Calu3 (cell line): Measurements from ENCODE around the gene TEX261. TPM values are rescaled to one million over a fixed set of nuclear protein-coding genes. Genes with fewer than 3 reads are reported as not detected.

Experiments
- BruUV-seq: library from RNA; stranded (reverse); fragments of 400-500 nt; replicated peaks from 2 replicates; lab custom pipeline; 2021; lab: Mats Ljungman, UMichigan
- CTCF ChIA-PET: fragments of 300-600 bp; sonication (Branson Sonifier 250); formaldehyde crosslinking; loops from one replicate; lab custom pipeline; 2022; ENCODE audit warnings: antibody characterized with exemption; lab: Charles Lee
- DNase-seq: peaks from one replicate; pipeline ENCODE4 v3.0.0; 2022
- H3K27ac Mint-ChIP-seq: one replicate; pipeline ENCODE4 v1.8.0; 2022; ENCODE audit warnings: mixed read lengths; ENCODE audit not compliant: unreplicated experiment
- H3K27me3 Mint-ChIP-seq: one replicate; pipeline ENCODE4 v1.8.0; 2022; ENCODE audit warnings: mixed read lengths; ENCODE audit not compliant: unreplicated experiment
- H3K36me3 Mint-ChIP-seq: one replicate; pipeline ENCODE4 v1.8.0; 2022; ENCODE audit warnings: mild to moderate bottlenecking, moderate library complexity, mixed read lengths; ENCODE audit not compliant: insufficient read depth, unreplicated experiment
- H3K4me1 Mint-ChIP-seq: one replicate; pipeline ENCODE4 v1.8.0; 2022; ENCODE audit warnings: mild to moderate bottlenecking, low read depth, mixed read lengths; ENCODE audit not compliant: unreplicated experiment
- H3K4me3 Mint-ChIP-seq: one replicate; pipeline ENCODE4 v1.8.0; 2022; ENCODE audit warnings: mild to moderate bottlenecking, low read depth, moderate library complexity, mixed read lengths; ENCODE audit not compliant: unreplicated experiment
- H3K9me3 Mint-ChIP-seq: one replicate; pipeline ENCODE4 v1.8.0; 2022; ENCODE audit warnings: low read depth, mixed read lengths; ENCODE audit not compliant: unreplicated experiment
- CTCF ChIP-seq: fragments of 200-600 bp; IDR thresholded peaks from one replicate; pipeline ENCODE4 v1.8.0; 2022; ENCODE audit warnings: antibody characterized with exemption; ENCODE audit not compliant: unreplicated experiment
- intact Hi-C: fragments of 100-400 bp; cut with micrococcal nuclease; formaldehyde crosslinking; loops from one replicate; pipeline ENCODE4 v1.10.0; 2022; ENCODE audit not compliant: unreplicated experiment
- total RNA-seq: library from RNA; stranded (reverse); gene quantifications from 2 replicates; pipeline ENCODE4 v1.2.3, GENCODE V29; 2022

TEX261 gene
- total RNA-seq, 1 experiment from 2014 or later = 61.2 TPM

- no peak overlapping the region for H3K4me3 Mint-ChIP-seq
- CTCF ChIA-PET = no interaction called here
- intact Hi-C loops = no loop called here
- DNase-seq = no peak
- peaks cover 78% of the 10 kb centered on the region for H3K27me3 Mint-ChIP-seq
- TF ChIP-seq CTCF = no peak
- no peaks in the 10 kb centered on the region for H3K36me3 Mint-ChIP-seq
- no peaks in the 10 kb centered on the region for H3K9me3 Mint-ChIP-seq
- no TSS peak for BruUV-seq
- H3K27ac Mint-ChIP-seq = no peak overlapping the region
- no peaks in the 10 kb centered on the region for H3K4me1 Mint-ChIP-seq
Measured at GRCh38 chr2:70939839-70940580, 54.7 kb downstream of the TEX261 start.

- no peak for DNase-seq
- no TSS peak for BruUV-seq
- no peaks in the 10 kb centered on the region for H3K4me1 Mint-ChIP-seq
- H3K36me3 Mint-ChIP-seq = no peaks in the 10 kb centered on the region
- peaks cover 83% of the 10 kb centered on the region for H3K27me3 Mint-ChIP-seq
- intact Hi-C loops = no loop called here
- no peaks in the 10 kb centered on the region for H3K9me3 Mint-ChIP-seq
- CTCF ChIA-PET = no interaction called here
- H3K4me3 Mint-ChIP-seq = no peak overlapping the region
- no peak overlapping the region for H3K27ac Mint-ChIP-seq
- no peak for TF ChIP-seq CTCF
Measured at GRCh38 chr2:70939001-70939838, 55.5 kb downstream of the TEX261 start.

GRCh38 chr2:70938586-70938950, 56.1 kb downstream of the TEX261 start:
- Mint-ChIP-seq H3K27ac (no peak overlapping the region), H3K9me3 (no peaks in the 10 kb centered on the region), H3K4me1 (no peaks in the 10 kb centered on the region), H3K4me3 (no peak overlapping the region), H3K36me3 (no peaks in the 10 kb centered on the region), H3K27me3 (peaks cover 80% of the 10 kb centered on the region)
- DNase-seq = no peak
- BruUV-seq = no TSS peak
- TF ChIP-seq CTCF = no peak
- intact Hi-C loops = no loop called here
- CTCF ChIA-PET = no interaction called here

- Mint-ChIP-seq H3K36me3 (no peaks in the 10 kb centered on the region), H3K27ac (no peak overlapping the region), H3K4me3 (no peak overlapping the region), H3K9me3 (no peaks in the 10 kb centered on the region), H3K27me3 (peaks cover 80% of the 10 kb centered on the region), H3K4me1 (no peaks in the 10 kb centered on the region)
- no TSS peak for BruUV-seq
- CTCF ChIA-PET = no interaction called here
- intact Hi-C loops = no loop called here
- TF ChIP-seq CTCF = no peak
- DNase-seq = no peak
Measured at GRCh38 chr2:70937866-70938585, 56.6 kb downstream of the TEX261 start.
